GM18868 (cell line): ENCODE measurements around the gene SRRM2.

ENCODE experiments used
- ATAC-seq: cut with Tn5 transposase; IDR thresholded peaks from one replicate; pipeline ENCODE4 v1.9.1; 2021; ENCODE audit warnings: mild to moderate bottlenecking, moderate library complexity; ENCODE audit not compliant: unreplicated experiment

SRRM2 gene

GRCh38 chr16:2775131-2775716, 22.8 kb downstream of the SRRM2 start:
- no peak for ATAC-seq

DNA sequence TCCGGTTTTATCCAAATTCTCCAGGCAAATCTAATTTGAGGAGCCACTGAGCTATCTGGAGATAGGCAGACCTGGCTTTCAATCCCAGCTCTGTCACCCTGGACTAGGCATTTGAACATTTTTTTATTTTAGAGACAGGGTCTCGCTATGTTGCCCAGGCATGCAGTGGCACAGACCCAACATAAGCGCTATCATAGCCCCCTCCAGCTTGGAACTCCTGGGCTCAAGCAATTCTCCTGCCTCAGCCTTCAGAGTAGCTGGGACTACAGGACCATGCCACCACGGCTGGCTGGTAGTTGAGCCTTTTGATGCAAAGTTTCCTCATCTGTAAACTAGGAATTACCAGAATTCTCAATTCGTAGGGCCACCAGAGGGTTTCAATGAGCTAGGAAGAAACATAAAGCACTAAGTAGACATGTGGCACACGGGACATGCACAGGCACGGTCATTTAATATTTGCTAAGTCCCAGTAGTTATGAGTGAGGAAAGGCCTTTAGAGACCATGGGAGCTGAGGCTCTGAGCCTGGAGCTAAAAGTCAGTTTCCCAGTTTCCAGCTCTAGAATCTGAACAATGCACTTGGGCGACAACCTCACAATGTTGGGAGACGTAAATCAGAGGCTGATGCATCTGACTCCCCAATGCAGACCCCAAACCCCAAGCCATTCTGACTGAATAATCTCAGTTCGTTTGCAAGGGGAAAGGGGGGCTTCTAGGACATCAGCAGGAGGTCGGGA, 23.5 kb downstream of the SRRM2 start:
- ATAC-seq, result no peak

- ATAC-seq, result peak; percentile 17
These were observed 24.2 kb downstream of the SRRM2 start for GRCh38 chr16:2776500-2777139.

DNA sequence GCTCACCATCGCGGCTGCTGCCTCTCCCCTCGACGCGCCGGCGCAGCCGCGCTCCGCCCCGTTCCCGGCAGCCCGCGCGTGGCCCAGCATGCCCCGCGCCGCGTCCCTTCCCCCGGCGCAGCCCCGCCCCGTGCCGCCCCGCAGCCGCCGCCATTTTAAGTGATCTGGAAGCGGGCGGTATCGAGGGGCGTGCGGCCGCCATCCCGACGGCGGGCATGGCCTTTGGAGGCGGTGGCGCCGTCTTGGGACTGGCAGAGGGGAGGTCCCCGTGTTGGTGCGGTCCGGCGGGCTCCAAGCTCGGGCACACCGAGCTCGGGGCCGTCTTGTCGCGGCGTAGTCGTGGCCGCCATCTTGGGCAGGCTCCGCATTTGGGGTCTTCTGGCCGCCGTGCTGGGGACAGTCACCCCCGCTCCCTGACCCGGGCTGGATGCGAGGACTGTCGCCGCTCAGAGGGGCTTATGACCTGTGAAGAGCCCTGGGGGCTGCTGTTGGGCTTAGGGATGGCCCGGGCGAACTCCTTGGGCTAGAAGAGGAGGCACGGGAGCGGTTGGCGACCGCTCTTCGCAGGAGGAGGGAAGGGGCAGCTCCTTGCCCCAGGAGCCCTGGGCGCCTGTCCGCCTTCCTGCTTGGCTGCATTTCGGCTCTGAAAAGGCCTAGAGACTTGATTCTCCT, 24.9 kb downstream of the SRRM2 start, which contains the start of gene ELOB:
TSS of gene ELOB (minus strand) at position 50 of the 672 bp plus-strand sequence. CDS start at position 9, 41 bp downstream.
- peak; percentile 82 for ATAC-seq

GRCh38 chr16:2777903-2778629, 25.6 kb downstream of the SRRM2 start:
- ATAC-seq, result no peak

GRCh38 chr16:2778630-2778958, 26.2 kb downstream of the SRRM2 start:
- no peak for ATAC-seq

DNA sequence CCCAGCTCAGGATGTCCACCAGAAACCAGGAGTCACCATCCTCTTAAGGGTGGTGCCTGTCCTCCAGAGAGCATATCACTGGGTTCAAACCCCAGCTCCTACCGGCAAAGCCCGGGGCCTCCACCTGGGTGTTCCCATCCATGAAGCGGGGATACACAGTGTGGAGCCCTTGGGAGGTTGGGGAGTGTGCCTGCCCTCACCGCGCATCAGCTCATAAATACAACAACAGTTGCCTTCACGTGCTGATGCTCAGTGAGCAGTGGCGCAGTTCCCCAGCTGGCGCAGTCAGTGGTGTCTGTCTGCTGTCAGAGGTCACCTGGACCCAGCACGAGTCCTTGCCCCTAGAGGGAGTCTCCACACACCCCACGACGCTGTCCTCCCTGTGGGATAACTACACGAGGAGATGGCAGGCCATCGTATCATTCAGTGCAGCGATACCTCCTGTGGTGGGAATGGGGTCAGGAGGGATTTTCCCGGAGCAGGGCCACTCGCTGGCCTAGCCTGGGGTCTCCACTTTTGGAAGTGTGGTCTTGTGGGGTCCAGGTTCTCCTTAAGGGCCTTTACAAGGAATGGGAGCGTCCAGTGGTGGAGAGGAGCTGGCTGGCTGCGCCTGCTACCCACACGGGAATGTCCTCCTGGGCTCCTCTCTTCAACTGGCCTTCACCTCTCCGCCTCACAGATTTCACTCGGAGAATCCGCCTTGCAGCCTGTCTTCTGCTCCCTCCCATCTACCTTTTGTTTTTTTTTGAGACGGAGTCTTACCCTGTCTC, 26.9 kb downstream of the SRRM2 start:
- ATAC-seq, result no peak

DNA sequence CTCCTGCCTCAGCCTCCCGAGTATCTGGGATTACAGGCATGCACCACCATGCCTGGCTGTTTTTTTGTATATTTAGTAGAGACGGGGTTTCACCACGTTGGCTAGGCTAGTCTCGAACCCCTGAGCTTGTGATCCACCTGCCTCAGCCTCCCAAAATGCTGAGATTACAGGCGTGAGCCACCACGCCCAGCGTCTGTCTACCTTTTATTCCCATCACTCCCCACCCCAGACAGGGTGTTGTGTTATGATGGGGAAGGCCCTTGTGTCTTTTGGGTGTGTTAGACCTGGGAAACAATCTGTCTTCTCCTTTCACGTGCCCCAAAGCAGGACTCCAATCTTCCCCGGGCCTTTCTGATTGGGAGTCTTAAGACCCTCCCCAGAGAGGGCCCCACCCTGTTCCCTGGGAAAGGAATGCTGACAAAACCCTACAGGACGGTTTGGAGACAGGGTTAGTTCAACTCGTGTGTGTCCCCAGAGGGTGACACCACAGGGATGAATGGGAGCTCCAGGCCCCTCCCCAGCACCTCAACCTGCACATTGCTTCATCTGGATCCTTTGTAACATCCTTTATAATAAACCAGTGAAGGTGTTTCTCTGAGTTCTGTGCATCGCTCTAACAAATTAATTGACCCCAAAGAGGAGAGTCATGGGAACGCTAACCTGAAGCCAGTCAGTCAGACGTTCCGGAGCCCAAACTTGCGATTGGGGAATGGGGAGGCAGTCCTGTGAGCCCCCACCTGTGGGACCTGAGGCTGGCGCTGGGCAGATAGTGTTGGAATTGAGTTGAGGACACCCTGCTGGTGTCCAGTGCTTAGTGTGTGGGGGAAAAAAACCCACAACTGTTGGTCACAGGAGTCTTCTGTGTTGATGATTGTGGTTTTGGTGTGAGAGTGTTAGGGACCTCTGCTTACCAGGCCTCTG, 27.8 kb downstream of the SRRM2 start:
- no peak for ATAC-seq

- no peak for ATAC-seq
These were observed 30.3 kb downstream of the SRRM2 start for GRCh38 chr16:2782583-2783351.

DNA sequence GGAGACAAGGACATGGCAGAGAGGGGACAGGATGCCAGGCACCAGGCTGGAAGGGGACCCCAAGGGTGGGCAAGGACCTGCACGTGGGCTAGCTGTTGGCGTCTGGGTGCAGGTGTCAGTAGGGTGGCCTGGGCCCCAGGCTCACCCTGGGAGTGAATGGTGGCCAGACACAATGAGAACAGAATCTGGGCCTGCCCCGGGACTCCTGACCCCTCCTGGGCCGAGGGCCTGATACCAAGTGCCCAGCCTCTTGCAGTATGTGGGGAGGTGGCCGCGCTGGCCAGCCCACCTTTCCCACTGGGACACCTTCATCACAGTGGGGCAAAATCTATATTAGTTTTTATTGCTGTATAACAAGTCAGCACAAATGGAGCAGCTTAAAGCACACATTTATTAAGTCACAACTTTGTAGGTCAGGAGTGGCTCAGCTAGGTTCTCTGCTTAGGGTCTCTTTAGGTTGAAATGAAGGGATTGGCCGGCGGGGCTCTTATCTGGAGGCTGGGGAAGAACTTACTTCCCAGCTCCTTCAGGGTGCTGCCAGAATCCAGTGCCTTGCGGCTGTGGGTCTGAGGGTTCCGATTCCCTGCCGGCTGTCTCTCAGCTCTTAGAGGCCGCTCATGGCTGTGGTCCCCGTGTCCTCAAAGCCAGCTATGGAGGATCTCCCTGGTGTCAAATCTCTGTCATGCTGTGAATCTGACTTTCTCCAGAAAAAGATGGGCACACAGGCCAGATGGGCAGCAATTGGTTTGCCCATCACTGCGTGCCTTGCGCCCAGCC, 31.3 kb downstream of the SRRM2 start:
- no peak for ATAC-seq

GRCh38 chr16:2784358-2785100, 32.1 kb downstream of the SRRM2 start:
- ATAC-seq, result no peak

DNA sequence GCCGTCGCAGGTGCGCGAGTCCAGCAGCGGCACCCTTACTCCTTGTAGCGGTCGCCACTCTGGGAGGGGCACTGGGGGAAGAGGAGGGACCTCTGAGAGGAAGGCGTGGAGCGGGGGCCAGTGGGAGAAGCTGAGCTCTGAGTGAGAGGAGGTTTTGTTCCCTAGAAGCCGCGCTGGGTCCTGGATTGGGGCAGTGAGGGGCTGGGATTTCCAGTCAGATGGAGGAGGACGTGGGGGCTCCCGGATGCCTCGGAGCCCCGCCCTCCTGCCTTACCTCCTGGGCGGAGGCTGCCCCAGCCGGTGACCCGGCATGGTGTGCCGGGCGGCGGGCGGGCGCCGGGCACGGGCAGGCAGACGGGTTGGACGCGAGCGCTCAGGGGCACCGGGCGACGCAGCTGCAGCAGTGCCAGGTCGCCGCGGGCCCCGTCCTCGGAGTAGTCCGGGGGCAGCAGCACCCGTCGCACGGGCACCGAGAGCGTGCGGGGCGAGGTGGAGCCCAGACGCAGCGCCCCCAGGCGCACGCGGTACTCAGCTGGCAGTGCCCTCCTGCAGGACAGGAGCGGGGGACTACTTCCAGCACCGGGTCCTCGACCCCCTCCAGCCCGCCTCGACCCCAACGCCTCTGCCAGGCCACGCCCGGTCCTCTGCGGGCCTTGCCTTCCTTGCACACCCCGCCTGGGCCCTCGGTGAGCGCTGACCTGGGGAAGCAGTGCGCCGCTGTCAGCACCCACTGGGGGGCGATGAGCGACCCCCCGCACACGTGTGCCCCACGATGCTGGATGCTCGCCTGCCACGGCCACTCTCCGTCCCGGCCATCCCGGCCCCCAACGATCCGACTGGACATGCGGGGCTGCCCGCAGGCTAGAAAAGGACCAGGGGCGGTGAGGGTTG, 32.9 kb downstream of the SRRM2 start:
- ATAC-seq, result no peak

DNA sequence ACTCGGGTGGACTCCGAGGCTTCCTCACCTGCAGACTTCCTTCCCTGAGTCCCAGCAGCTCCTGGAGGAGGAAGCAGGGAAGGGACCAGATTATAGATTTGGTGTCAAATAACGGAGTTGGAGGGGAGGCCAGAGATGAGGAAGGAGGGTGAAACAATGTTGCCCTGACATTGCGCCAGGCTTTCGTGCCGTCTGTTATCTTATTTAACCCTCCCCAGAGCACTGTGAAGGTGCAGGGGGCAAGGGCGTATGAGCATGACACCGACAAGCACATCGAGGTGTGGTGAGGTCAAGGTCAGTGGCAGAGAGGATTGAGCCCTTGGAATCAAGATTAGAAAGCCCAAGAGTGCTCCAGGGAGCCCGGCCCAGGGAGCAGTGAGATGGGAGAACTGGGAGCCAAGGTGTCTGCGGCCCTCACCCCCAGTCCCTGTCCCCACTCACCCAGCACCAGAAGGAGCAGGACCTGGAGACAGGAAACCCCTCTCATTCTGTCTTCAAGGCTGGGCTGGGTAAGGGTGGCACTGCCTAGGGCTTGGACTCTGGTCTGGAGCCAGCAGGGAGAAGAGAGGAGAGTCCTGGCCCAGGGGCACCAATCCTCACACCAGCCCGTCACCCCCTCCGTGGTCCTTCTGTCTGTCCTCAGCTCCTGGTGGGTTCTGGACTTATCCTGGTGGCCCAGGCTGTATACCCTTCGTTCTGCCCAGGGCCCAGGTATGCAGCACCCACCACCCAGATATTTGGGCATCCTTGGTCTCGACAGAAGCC, 33.8 kb downstream of the SRRM2 start:
- no peak for ATAC-seq

- ATAC-seq, result no peak
These were observed 34.4 kb downstream of the SRRM2 start for GRCh38 chr16:2786826-2787151.

GRCh38 chr16:2787406-2787805, 35.0 kb downstream of the SRRM2 start, which contains the start of gene PRSS33:
Gene PRSS33 (minus strand): TSS chr16:2787560. CDS start chr16:2786547, 1,013 bp downstream.
- ATAC-seq, result no peak
